Measurements from ENCODE around the gene CNKSR3.

DNA sequence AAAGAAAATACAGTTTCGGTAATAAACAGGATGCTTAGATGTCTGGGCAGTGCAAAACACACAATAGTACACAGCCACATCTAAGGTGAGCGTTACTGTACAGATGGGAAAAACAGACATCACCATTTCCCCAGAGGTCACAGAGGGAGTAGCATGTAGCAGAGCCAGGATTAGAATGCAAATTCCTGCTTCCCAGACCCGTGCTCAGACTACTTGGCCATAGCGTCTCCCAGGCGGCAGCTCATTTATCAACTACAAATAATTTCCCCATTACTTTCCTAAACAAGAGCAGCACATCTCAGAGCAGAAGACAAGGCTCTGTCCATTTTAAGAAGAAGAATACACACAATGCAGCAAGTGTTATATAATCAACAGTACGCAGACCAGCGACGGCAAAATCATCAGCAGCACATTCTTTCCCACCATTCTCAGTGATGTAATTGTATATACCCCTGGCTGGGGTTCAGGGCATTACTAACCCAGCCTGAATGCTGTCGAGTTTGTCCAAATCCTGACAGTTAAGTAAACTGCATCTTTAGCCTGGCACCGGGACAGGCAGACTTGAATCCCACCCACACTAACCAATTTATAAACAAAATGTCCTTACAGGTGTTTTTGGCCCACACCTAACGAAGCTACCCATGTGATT, 61.9 kb downstream of the CNKSR3 start:
- TF ChIP-seq, protein P1, sequence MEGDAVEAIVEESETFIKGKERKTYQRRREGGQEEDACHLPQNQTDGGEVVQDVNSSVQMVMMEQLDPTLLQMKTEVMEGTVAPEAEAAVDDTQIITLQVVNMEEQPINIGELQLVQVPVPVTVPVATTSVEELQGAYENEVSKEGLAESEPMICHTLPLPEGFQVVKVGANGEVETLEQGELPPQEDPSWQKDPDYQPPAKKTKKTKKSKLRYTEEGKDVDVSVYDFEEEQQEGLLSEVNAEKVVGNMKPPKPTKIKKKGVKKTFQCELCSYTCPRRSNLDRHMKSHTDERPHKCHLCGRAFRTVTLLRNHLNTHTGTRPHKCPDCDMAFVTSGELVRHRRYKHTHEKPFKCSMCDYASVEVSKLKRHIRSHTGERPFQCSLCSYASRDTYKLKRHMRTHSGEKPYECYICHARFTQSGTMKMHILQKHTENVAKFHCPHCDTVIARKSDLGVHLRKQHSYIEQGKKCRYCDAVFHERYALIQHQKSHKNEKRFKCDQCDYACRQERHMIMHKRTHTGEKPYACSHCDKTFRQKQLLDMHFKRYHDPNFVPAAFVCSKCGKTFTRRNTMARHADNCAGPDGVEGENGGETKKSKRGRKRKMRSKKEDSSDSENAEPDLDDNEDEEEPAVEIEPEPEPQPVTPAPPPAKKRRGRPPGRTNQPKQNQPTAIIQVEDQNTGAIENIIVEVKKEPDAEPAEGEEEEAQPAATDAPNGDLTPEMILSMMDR (IDR thresholded peaks at IDR 0.05) = peak; percentile 13
- TF ChIP-seq EZH2 (IDR thresholded peaks at IDR 0.05) = no peak
